Activated T-helper 1 cell treated with Interleukin-2 at 50 U/mL for 16 hours (primary cell): ENCODE data around the gene OR9G1.
"Not testable (repeated sequence)": the region's sequence is repeated elsewhere in the genome, so short reads cannot be mapped to it uniquely, and the experiment has no call there.

Experiments used
- DNase-seq: peaks from one replicate; pipeline ENCODE4 v3.0.0-alpha.2; 2020; ENCODE audit warnings: low read depth

The OR9G1 gene

GRCh38 chr11:56698795-56699194 lies at the start of gene OR9G1:
TSS of gene OR9G1 (plus strand) at chr11:56699095. CDS start at chr11:56700388, 1,293 bp downstream.
- no peak for DNase-seq

GRCh38 chr11:56659755-56660154 lies 39.1 kb upstream of the OR9G1 start:
- no peak for DNase-seq

GRCh38 chr11:56663386-56663785 lies 35.5 kb upstream of the OR9G1 start, which contains the start of gene OR5AR1:
TSS of gene OR5AR1 (plus strand) at chr11:56663686. CDS start at chr11:56663686, 0 bp downstream.
- DNase-seq, result no peak

DNA sequence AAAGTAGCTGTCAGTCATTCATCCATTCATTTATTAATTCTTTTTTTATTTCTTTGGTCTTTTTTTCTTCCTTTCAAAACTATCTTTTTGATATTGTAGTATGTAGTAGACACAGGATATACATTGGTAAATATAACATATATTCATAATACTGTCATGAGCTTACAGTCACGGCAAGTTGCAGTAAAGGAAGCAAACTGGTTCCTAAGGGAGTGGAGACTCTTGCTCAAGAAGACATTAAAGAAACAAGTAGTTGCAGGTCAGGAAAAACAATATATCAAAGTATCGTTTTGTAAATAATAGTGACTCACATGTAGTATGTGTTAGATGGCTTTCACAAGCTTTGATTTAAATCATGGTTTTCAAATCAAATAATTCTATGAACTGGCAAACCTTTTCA lies 27.9 kb upstream of the OR9G1 start:
- DNase-seq, result no peak

GRCh38 chr11:56688554-56689100 lies 10.3 kb upstream of the OR9G1 start:
- DNase-seq, result no peak

DNA sequence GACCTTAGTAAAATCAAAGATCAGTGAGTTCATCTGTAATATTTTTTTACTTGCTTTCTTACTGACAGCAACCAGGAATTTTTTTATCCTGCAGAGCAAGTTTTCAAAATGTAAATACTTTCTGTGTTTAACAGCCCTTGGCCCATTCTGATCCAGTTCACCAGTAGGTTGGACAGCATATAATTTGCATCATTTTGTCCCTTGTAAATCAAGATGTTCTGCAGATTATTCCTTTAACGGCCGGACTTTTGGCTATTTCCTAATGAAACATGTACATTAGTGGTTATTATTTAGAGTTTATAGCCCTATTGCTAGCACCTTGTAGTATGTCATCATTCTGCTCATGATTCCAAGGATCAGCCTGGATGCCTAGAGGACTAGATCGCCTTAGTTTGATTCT lies 7.7 kb upstream of the OR9G1 start:
- not testable (repeated sequence) for DNase-seq

DNA sequence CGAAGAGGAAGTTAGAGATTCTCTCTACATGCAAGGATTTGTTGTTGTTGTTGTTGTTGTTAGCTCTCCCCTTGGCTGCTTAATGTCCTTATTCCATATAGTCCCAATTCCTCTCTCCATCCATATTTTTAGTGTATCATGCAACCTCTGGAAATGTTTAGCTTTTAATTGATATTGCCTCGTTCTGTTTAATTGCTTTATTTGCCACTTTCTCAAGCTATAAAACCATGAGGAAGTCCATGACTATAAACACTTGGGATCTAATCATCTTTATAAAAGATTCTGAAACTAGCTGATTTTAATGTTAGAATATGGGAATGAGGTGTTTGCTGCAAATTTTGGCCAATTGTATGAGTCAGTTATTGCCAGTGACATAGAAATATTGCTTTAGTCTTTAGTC lies 5.5 kb upstream of the OR9G1 start:
- no peak for DNase-seq

DNA sequence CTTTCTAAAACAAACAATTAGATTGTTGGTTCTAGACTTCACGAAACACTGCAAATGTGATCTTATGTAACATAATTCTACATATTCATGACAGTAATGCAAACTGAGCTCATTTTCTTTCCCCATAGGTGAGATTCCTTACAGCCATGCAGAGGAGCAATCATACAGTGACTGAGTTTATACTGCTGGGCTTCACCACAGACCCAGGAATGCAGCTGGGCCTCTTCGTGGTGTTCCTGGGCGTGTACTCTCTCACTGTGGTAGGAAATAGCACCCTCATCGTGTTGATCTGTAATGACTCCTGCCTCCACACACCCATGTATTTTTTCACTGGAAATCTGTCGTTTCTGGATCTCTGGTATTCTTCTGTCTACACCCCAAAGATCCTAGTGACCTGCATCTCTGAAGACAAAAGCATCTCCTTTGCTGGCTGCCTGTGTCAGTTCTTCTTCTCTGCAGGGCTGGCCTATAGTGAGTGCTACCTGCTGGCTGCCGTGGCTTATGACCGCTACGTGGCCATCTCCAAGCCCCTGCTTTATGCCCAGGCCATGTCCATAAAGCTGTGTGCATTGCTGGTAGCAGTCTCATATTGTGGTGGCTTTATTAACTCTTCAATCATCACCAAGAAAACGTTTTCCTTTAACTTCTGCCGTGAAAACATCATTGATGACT lies 1.5 kb downstream of the OR9G1 start:
- DNase-seq, result no peak

DNA sequence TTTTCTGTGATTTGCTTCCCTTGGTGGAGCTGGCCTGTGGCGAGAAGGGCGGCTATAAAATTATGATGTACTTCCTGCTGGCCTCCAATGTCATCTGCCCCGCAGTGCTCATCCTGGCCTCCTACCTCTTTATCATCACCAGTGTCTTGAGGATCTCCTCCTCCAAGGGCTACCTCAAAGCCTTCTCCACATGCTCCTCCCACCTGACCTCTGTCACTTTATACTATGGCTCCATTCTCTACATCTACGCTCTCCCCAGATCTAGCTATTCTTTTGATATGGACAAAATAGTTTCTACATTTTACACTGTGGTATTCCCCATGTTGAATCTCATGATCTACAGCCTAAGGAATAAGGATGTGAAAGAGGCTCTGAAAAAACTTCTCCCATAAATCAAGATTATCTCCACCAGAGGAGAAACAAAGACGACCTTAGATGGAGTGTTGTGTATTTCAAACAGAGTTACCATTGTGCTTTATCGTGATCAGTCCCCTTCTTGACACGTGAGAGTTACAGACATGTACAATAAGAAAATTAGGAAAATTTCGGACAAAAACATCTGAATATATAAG lies 2.1 kb downstream of the OR9G1 start:
- no peak for DNase-seq

DNA sequence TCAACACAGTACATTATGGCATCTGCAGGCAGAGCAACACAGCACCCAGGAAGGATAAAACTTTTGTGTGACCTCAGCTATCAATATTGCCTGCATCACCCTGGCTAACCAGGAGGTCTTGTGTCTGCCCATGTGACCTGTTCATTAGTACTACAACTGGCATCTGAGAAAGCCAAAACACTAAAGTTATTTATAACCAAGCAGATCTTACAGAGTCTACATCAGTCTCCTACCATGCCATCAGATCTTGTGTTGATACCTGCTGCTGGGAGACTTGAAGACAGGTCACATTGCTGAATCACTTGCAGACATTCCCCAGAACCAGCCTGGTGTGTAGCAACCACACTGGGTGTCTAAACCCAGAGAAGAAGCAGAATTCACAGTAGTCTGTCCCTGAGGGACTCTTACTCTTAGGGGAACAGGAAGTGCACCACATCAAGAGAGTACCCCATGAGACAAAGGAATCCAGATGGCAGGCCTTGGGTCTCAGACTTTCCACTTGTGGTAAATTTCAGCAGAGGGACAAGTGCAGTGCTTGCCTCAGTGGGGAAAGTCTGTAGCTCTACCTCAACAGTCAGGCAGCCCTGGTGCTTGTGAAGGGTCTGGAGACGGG lies 7.0 kb downstream of the OR9G1 start:
- no peak for DNase-seq

- no peak for DNase-seq
These were observed 7.6 kb downstream of the OR9G1 start for GRCh38 chr11:56706486-56706885.

- no peak for DNase-seq
These were observed 15.3 kb downstream of the OR9G1 start for GRCh38 chr11:56714206-56714605.

GRCh38 chr11:56716379-56716854 lies 17.5 kb downstream of the OR9G1 start:
- DNase-seq, result no peak

DNA sequence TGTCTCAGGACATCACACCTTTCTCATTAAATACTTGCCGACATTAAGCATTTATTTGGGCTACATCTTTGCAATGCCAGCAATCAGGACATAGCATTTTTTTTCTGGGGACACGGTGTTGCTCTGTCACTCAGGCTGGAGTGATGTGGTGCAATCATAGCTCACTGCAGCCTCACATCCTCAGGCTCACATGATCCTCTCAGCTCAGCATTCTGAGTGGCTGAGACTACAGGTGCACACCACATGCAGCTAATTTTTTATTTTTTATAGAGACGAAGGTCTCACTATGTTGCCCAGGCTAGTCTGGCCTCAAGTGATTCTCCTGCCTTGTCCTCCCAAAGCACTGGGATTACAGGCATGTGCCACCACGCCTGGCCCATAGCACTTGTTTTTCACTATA lies 21.6 kb downstream of the OR9G1 start:
- DNase-seq, result no peak

GRCh38 chr11:56740107-56740506 lies 41.2 kb downstream of the OR9G1 start:
- no peak for DNase-seq

GRCh38 chr11:56740886-56741285 lies 42.0 kb downstream of the OR9G1 start:
- no peak for DNase-seq

- no peak for DNase-seq
These were observed 49.7 kb downstream of the OR9G1 start, which contains the start of gene OR9G4 for GRCh38 chr11:56748597-56748996. TSS of gene OR9G4 (minus strand) at chr11:56748697. CDS start at chr11:56743766, 4,931 bp downstream.

DNA sequence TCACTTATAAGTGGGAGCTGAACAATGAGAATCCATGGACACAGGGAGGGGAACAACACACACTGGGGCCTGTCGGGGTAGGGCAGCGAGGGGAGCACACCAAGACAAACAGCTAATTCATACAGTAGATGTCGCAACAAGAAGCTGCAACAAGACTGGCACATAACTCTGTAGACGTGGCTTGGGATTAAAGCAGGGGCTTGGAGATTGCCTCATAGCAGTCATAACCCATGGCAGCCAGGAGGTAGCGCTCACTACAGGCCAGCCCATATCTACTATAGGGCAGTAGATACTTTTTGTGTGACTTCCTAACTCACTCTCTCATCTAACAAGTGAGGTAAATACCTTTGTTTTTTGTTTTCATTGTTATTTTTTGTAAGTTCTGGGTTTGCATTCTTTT lies 51.3 kb downstream of the OR9G1 start:
- DNase-seq, result no peak

DNA sequence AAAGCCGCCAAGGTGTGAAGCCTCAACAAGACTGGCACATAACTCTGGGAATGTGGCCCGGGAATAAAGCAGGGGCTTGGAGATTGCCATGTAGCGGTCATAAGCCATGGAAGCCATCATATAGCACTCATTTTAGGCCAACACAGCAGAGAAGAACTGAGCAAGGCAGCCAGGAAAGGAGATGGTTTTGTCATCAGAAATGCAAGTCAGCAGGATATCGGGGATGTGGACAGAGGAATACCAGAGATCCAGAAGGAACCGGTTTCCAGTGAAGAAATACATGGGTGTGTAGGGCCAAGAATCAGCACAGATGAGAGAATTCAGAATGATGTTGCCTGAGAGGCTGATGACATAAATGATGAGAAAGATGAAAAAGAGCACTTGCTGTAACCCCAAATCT lies 52.6 kb downstream of the OR9G1 start:
- no peak for DNase-seq
